ENCODE data around the gene TMA7B.
A peak's percentile ranks its signal among the peaks of the same experiment; 100 is the strongest.

Gene TMA7B

GRCh38 chr22:40004836-40005235 is 44.6 kb downstream of the TMA7B start:
- no peak for DNase-seq

DNA sequence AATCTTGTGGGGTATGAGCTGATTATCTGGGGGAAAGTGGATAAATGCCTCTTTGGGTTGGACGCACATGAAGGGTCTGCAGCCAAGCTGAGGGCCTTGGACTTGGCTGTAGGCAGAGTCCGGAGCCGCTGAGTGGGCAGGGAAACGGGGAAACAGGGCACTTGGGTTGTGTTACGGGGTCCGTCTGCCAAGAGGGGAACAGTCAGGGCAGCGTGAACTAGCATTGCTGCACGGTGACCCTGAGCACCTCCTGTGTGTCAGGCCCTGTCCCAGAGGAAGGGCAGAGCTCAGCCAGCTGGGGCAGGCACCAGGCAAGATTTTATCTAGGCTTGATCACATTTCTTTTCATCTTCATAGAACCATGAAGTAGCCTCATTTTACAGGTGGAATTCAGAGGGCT is 46.4 kb downstream of the TMA7B start:
- no peak for DNase-seq

DNA sequence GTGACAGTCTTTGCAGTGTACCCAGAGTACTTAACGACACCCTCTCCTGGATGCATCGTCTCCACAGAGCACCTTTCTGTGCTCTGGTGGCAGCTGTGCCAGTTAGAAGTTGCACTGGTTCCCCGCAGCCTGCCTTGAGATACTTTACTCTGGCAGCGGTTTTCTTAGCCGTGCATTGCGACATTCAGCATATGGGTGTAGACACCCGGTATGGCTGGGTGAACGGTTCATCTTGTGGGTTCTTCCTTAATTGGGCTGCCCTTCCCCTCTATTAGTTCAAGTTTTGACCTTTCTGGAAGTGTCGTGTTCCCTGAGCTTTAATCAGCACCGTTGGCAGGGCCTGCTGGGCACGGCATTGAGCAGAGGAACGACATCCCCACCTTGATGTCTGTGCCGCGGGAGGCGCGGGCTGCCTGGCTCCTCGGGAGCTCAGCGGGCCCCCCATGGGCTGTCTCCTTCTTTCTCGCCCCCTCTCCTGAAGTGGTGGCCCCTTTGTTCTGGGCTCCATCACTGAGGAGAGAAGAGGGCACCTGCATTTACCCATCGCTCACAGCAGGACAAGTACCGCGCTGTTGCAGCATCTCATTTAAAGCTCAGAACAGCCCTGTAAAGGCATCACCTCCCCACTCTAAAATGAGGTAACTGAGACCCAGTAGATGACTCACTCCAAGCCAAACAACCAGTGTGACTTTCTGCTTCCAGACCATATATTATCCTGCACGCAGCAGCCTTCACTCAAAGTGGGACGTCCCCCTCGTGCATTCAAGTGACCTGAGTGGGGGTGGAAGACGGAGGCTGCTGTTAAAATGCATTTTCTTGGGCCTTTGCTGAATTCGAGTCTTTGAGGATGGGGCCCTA is 47.9 kb downstream of the TMA7B start:
- no peak for DNase-seq

DNA sequence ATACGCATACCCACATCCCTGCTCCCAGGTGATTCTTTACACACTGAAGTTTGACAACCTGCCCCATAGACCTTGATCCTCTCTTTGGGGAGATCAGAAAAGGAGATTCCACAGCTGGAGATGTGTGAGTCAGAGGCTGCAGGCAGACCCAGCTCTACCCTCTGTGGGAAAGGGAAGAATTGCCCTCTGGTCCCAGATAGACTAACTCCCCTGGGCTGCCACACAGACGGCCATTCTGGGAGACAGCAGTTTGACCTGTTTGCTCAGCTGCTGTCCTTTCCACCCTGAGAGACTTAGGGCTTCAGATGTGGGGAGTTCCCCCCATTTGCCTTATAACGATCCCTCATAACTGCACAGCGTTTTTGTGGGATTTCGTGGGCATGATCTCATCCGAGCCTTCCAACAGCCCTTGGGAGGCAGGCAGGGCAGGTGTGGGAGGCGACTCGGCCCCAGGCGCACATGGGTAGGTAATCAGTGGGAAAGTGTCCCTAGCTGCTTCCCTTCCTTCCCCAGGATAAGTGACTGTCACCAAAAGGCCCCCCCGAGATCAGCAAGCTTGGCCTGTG is 48.6 kb downstream of the TMA7B start:
- DNase-seq = peak; percentile 57

GRCh38 chr22:40009292-40009774 is 49.1 kb downstream of the TMA7B start:
- peak; percentile 91 for DNase-seq

DNA sequence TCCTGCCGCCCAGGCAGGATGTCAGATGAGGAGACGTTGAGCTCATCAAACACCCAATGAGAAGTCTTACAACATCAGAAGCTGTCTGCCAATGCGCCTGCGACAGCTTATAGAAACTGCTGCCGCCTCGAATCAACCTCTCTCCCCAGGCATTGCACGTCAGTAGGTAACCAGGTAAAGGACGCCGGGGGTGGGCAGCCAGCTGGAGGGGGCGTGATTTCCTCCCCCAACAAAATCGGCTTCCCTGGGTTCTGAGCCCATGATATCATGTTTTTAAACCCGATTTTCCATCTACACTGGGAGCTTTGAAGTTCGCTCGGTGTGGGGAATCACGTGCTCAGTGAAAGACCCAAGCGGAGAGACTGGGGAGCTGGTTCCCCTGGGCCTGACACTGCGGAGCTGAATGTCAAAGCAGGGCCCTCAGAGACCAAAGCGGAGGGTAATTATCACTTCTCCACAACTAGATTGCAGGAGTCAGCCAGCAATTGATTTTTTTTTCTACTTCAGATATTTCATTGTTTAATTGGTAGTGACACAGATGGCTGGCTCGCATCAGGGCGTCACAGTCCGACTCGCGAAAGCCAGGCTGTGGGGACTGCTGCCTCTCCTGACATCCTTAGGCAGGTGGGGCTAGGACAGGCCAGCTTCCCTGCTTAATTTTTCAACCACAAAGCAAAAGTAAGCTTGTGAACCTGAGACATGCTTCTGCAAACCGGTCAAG is 49.9 kb downstream of the TMA7B start:
- DNase-seq = peak; percentile 71

GRCh38 chr22:40010746-40011145 is 50.5 kb downstream of the TMA7B start:
- no peak for DNase-seq
